GM19324 (cell line): ENCODE results near the gene PTPRN2.

Experiments used
- ATAC-seq: cut with Tn5 transposase; IDR thresholded peaks from one replicate; pipeline ENCODE4 v1.9.1; 2021; ENCODE audit warnings: mild to moderate bottlenecking, moderate library complexity; ENCODE audit not compliant: unreplicated experiment, low FRiP score

PTPRN2 gene

DNA sequence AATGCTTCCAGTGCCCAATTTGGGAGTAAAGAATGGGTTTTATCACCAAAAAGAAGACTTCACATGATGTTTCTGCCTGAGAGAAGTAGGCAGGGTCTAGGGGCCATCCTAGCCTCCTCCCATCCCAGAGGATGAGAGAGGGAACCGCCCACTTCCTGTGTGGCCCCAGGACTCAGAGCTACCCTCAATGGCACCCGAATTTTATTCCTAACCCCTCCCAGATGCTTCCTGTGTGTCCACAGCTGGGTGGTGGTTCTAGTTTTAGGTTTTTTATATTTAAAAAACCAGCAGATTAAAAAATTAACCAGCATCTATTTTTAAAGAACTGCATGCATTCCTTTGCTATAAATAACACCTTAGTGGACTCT is 583.5 kb downstream of the PTPRN2 start:
- ATAC-seq: no peak

DNA sequence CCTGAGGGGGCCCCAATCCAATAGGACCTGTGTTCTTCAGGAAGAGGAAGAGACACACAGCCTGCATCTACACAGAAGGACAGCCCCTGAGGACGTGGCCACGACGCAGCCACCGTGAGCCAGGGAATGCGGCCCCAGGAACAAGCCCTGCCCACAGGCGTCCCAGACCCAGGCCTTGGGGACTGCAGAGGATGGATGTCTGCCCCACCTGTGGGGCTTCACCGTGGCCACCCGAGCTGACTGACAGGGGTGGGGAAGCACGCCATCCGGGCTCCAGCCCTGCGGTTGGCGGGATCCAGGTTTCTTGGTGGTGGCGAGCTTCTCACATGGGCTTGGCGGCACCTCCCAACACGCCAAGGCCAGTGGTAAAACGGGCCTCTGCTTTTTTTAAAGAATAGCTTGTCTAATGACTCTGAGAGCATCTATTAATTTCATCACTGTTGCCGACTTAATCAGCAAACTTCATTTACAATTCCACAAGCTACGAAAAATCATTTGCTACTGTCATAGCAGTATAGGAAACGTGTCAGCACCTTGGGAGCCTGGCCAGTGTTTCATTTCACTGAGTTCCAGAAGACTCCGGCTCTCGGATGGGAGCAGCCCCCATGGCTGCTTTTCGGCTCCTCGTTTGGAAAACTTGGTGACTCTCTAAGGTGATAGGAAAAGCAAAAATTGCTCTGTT is 584.0 kb downstream of the PTPRN2 start:
- ATAC-seq: no peak

DNA sequence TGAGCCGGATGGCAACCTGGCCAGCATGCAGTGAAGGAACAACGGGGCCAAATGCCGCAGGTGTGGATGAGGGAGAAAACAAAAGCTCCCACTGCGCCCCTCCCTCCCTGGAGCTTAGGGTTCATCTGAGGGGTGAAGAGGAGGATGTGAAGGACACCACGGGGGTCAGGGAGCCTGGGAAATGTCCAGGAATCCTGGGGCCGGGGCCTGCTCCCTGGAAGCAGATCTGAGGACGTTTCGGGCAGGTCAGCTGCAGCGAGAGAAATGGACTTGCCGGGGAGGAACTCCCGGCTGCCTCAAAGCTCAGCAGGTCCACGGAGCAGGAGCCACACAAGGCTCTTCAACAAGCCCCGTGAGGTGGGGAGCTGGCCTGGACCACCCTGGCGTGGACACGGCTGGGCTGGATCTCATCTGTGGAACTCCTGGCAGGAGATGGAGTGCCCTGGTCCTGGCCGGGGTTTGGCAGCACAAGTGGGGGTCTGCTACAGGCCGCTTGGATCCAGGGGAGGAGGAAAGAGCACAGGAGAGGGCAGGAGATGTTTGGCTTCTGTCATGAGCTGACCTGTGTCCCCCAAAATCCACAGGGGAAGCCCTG is 585.0 kb downstream of the PTPRN2 start:
- ATAC-seq: no peak

DNA sequence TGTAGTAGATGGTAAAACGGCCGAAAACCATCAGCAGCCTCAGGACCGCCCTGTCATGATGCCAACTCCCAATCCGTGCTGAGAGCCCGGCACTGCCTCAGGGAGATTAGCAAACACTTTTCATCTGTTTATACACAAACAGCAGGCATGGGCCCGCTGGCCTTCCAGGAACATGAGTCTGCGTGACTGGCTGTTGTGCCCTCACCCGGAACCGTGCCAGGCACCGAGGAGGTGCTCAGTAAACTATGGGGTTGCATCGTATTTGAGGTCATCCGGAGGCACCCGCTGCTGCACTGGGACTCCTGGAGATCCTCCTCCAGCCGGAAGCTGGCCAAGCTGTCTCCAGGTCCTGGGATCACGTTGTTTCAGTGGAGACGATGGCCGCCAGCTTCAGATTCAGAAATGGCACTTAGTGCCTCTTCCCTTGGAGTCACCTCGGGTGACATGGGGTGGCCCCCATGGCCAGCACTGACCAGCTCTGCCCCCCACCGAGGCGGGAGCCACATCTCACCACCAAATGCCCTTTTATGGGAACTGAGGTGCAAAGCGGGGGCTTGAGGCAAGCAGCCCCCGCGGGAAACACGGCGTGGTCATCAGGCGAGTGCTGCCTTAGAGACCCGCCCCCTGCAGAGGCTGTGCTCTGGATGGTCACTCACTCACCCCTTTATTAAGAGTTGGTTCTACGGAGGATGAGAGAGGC is 585.9 kb downstream of the PTPRN2 start:
- ATAC-seq: no peak

DNA sequence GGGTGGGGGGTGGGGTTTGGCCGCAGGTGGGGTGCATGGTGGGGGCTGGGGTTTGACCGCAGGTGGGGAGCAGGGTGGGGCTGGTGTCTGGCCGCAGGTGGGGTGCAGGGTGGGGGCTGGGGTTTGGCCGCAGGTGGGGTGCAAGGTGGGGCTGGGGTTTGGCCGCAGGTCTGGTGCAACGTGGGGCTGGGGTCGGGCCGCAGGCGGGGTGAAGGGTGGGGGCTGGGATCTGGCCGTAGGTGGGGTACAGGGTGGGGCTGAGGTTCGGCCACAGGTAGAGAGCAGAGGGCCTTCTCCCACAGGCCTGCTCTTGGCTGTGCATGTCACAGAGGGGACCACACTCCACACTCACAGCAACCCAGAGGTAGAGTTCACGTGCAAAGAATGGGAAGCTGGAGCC is 586.6 kb downstream of the PTPRN2 start:
- ATAC-seq: no peak

DNA sequence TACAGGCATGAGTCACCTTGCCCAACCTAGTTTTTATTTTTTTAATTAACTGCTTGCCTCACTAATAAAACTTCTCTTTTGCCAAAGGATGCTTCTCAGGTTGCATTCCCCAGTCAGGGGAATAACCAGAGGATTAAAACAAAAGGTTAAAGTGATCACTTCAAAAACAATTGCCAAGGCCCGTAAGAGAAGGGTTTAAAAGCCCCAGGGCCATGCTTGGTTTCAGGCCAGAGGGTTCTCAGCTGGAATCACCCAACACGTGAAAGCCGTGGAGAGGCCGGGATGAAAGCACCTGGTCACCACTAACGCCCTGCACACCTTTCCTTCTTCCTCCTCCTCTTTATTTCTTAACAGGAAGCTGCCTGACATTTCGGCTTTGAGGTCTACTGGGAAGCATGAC is 587.5 kb downstream of the PTPRN2 start:
- no peak for ATAC-seq

DNA sequence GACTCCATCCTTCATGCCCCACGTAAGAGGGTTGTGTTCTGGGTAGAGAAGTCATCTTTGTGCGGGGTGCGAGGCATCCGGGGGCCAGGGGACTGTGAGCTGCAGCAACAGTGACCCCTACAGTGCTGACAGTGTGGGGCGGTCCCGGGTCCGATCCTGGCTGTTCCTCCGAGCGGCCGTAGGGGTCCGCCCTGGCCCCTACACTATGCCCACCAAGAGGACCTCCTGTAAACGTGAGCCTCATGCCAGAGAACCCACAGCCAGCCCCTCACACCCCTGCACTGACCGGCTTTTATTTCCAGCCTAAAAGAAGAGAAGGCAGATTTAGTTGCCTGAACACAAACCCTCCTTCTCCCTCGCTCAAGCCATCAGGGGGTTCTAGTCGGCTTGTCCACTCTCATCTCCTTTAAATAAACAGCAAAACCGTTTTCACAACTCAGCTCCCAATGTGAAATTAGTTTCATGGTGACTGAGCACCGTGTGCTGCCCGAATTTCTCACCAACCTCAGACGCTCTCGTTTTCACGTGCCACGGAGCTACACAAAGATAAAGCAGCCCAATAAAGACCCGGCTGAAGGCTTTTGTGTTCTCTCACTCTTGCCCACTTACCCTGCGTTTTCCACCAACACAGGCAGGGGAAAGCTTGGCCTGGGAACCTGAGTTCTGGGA is 588.6 kb downstream of the PTPRN2 start:
- no peak for ATAC-seq

DNA sequence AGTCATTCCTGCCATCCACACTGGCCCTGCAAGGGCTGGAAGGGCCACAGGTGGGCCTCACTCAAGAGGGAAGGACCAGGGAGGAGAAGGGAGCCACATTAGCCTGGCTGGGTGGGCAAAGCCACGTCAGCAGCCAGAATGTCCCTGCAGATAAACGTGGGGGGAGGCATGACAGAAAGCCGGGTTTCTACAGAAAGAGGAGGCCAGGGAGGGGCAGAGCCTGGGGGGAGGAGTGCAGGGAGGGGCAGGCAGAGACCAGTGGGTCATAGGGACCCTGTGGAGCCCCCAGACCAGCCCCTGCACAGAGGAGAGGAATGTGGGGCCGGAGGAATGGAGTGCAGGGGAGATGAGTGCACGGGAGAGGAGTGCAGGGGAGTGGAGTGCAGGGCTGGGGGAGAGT is 590.2 kb downstream of the PTPRN2 start:
- ATAC-seq: no peak

DNA sequence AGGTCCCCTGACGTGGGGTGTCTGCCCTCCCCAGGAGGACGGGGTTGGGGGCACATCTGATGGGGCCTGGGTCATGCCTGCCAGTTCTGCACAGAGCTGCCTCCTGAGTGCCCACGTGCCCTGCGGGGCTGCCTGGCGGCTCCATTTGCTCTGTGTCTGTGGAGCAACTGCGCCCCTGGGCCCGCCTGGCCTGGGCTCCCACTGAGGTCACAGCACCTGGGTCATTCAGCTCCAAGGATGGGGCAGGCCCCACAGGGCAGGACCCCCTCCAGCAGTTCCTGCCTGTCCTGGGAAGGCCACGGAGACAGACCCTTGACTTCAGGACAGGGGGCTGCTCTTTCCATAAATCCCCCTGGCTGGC is 590.6 kb downstream of the PTPRN2 start:
- no peak for ATAC-seq

DNA sequence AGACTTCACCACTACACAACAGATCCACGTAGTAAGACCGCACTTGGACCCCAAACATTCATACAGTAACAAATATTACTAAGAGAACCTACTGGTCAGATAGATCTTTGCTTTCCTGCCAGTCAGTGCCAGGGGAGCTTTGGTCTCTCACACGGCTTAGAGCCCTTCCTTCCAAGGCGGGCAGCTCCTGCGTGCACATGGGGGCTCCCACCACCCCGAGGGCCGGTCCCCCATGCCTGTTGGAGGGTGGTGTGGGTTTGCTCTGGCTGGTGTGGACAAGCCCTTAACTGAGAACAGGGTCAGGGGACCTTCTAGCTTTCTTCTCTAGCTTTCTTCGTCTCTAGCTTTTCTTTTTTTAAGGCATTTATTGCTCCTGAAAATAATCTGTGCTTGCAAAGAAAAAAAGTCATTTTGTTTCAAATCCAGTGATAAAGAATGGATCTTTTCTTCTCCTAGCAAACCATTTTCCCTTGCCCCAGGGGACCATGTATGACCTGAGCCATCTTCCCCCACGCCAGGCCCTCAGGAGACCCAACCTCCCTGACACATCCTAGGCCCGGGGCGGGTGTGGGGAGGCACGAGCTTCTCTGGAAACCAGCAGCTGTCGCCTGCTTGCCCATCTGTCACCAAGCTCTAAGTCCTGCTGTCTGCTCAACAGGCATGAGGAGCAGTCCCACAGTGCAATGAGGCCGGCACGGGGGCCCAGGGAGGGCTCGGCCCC is 591.1 kb downstream of the PTPRN2 start:
- no peak for ATAC-seq

DNA sequence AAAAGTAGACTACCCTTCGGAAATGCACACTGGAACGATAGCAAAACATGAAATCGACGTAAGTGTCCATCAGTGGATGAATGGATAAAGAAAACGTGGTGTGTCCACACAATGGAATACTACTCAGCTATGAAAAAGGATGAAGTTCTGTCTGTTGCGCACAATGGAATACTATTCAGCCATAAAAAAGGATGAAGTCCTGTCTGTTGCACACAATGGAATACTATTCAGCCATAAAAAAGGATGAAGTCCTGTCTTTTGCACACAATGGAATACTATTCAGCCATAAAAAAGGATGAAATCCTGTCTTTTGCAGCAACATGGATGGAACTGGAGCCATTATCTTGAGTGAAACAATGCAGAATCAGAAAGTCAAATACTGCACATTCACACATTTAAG is 591.8 kb downstream of the PTPRN2 start:
- ATAC-seq: no peak

DNA sequence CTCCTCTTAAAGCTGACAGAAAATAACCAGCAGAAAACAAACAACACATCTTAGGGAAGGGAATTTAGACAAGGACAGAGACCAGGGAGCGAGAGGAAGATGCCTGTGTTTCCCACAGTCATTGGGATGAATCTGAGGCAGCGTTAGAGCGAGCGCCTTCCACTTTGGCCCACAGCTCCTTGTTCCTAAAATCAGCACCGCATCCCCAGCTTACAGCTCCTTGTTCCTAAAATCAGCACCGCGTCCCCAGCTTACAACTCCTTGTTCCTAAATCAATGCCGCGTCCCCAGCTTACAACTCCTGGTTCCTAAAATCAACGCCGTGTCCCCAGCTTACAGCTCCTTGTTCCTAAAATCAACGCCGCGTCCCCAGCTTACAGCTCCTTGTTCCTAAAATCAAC is 593.3 kb downstream of the PTPRN2 start:
- ATAC-seq: no peak

DNA sequence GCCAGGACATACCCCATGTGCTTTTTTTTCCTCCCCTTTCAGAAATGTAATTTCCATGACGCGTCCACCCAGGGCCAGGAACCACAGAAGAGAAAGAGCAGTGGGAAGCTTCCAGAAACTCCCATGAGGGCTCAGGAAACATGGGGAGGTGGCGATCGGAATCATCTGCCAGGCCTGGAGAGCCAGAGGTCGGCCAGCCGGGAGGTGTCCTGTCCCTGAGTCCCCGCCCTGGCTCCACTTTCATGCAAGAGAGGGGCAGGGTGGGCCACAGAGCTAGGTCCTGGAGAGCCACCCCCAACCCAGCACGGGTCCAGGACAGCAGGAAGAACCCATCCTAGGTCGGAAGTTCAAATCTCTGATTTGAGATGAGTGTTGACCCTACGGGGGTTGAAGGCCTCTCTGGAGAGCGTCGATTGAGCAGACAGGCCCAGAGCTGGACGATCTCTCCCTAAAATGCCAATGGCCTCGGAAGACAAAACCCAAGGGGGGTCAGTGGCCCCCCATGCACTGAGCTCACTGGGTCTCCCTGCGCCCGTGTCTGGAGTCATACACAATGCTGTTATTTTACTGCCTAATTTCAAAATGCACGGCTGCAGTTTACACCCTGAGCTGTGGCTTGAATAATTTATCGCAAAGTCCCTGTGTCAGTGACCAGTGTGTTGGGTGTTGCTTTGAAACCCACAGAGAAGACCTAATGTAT is 594.1 kb downstream of the PTPRN2 start:
- ATAC-seq: no peak

DNA sequence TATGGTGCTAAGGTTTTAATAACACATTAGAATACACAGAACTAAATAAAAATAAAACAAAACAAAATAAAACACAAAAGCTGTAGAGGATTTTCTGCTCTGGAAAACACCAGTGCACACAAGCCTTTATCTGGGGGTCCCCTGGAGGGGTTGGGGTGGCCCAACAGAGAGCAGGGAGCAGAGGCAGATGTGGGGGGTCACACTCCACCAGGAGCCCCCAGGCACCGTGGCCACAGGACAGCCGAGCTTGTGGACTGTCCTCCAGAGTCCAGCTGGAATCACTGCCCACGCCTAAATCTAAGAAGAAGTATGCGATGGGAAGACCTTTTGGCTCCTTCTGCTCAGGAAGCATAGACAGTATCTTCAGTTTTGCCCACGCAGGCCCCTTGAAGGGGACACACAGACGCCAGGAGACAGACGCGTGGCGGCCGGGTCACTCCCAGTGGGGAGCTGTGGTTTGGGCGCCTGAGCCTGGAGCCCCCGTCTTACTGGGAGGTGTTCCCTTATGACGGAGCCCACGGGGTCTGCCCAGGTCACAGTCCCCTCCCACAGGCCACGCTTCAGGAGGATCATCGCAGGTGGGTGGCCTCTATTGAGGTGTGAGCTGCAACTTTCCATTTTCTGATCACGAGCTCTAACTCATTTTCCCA is 595.0 kb downstream of the PTPRN2 start:
- ATAC-seq: no peak

DNA sequence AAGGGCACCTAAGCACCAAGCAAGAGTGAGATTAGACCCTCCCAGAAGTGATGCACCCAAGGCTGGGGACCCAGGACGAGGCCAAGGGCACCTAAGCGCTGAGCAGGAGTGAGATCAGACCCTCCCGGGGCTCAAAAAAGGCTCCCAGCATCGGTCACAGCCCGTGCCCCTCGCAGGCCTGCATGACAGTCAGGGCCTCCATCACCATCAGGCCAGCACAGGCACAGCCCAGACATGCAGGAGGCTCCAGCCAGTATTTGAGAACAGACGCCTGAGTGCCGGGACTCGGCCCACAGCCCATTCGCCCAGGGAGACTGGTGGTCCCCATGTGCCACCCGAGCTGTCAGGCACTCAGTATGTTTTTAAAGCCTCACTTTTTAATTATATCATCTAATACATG is 595.9 kb downstream of the PTPRN2 start:
- no peak for ATAC-seq

DNA sequence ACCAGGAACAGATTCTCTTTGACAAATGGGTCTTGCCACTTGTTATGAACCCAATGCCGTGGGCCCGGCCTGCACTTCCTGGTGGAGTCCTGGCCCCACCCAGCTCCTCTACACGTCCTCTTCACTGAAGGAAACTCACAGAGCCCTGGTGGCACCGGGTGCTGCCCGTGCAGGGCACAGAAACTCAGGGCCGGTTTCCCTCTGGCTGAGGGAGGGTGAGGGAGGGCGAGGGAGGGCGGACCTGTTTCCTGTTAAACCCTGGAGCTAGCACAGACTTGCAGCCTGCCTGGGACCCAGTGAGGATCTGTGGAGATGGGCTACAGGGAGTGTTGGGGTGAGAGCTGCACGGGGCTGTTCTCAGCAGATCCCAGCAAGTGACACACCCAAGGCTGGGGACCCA is 596.3 kb downstream of the PTPRN2 start:
- no peak for ATAC-seq

DNA sequence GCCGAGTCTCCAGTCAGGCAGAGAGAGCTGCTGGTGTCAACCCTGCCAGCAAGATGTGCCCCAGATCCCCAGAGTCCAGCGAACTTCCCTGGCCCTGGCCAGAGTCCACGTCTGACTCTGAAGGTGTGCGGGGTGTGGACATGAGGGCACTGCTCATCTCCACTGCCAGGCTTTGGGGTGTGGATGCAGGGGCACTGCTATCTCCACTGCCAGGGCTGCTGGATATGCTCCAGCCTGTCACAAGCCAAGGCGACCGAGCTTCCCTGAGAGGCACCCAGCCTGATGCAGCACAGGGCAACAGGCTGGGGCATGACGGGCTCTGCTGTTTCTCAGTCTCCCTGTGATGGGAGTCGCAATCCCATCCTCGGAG is 596.8 kb downstream of the PTPRN2 start:
- ATAC-seq: no peak

DNA sequence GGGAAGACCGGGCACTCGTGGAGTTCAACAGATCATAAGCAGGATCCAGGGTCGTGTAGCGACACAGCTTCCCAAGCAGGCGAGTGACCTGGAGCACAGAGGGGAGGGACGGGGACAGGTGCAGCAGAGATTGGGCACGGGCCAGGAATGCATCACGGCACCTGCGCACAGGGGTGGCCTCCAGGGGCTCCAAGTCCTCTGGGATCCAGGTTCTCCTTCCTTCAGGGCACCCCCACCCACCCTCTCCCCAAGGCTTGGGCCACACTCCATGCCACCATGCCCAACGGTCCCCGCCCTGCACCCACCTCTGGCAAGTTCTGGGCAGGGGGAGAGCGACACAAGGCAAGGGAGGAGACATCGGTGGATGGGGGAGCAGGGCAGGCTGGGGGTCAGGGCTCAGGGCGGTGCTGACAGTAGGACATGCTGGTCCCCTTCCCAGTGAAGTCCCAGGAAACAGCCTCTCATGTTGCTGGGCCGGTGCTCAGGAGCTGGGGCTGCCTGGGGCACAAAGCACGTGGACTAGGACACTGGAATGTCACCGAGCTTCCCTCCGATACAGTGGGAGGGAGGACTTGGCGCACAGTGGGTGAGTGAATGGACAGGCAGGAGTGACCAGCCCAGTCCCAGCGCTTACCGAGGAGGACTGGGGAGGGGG is 597.3 kb downstream of the PTPRN2 start:
- no peak for ATAC-seq

DNA sequence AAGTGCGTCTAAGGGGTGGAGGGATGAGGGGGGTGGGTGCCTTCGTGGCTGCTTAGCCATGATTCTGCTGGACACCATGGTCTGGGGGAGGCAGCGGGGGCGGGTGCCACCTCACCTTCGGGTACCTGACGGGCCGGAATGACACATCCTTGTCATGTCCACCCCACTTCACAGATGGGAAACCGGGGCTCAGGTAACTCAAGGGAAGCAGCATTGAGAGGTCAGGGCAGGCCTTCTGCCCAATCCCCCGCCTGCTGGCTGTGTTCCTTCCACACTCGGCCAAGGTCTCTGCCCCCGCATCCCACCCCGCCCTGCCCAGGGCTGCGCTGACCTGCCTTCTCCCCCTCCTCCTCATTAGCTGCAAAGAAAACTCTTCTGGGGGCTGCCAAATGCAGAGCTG is 598.0 kb downstream of the PTPRN2 start:
- ATAC-seq: no peak

DNA sequence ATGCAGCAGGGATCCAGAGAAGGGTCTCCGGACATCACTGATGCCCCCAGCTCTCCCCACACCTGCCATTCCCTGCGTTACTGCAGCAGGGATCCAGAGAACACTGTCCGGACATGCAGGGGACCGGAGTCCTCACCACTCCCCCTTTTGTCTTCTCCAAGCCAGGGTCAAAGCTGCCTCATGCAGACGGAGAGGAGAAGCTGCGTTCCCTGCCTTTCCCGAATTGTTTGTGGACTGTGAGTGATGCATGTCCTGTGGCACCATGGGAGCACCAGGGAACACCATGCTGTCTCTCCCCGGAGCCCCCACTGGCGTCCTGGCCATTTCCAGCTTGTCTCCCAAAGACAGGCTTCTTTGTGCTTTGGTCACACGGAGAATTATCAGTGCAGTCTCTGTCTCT is 599.7 kb downstream of the PTPRN2 start:
- ATAC-seq: no peak
